ENCODE results near the gene EVI5. TPM values are rescaled to one million over a fixed set of nuclear protein-coding genes. Genes with fewer than 3 reads are reported as not detected.

The EVI5 gene
- 10 to 100 TPM; 17.6 to 23.1 (median 17.8) TPM for polyA plus RNA-seq (ENCODE audit: insufficient read length in 3 of 3)
- long read RNA-seq, donor 1, partial matches to known transcripts = 5 of 5 reads
- long read RNA-seq, donor 1, other reads (novel, unspliced or antisense) = 0 of 5 reads
- long read RNA-seq, donor 2 = 0 reads
- long read RNA-seq, donor 3 = 0 reads
- long read RNA-seq, donor 4 = 0 reads
- long read RNA-seq, donor 5 = 0 reads
- long read RNA-seq, donor 6 = 0 reads
- long read RNA-seq, donor 7, partial matches to known transcripts = 4,461 of 7,112 reads
- long read RNA-seq, donor 7, other reads (novel, unspliced or antisense) = 2,651 of 7,112 reads
- long read RNA-seq, donor 8 = 0 reads
- long read RNA-seq, donor 9 = 0 reads
- long read RNA-seq, donor 10 = 0 reads
- long read RNA-seq, donor 11 = 0 reads
- long read RNA-seq, donor 12 = 0 reads
- long read RNA-seq, donor 13 = 0 reads
- long read RNA-seq, donor 14 = 0 reads
- long read RNA-seq, donor 15 = 0 reads
- long read RNA-seq, donor 16 = 0 reads

DNA sequence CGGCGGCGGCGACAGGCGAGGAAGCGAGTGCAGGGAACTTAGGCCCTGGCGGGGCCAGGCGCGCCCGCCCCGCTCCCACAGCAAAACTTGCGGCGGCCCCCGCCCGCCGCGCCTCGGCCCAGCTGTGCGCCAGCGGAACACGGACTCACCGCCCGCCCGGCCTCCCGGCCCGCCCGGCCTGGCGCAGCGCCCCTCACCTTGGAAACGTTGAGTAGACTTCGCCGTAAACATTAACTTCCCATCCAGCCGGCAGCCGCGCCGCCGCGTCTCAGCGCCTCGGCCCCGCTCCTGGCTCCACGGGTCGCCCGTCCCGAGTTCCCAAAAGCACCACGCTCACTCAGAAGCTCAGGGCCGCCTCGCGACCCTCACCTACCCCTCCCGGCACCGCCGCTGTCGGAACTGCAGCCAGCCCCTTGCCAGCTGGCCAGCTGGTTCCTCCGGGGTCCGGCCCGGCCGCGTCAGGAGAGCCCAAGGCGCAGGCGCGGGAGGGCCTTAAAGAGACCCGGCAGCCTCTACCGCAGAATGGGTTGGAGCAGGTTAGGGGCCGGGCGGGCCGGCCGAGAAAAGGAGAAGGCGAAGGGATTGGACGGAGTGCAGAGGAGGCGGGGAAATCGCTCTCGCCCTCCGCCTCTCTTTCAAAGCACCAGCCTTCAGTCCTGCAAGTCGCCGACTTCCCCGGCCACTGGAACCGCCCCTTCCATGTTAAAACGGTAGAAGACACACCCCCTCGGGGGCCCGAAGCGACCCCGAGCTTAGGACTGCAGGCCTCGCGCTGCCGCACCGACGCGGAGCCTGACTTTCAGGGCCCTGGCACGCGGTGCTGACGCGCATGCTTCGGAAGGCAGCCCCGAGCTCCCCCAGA lies at the start of gene EVI5:
TSS of gene EVI5 (minus strand) at position 470 of the 862 bp plus-strand sequence. CDS start 48,562 bp downstream, outside the sequence.
- peak; percentile 97 for DNase-seq

DNA sequence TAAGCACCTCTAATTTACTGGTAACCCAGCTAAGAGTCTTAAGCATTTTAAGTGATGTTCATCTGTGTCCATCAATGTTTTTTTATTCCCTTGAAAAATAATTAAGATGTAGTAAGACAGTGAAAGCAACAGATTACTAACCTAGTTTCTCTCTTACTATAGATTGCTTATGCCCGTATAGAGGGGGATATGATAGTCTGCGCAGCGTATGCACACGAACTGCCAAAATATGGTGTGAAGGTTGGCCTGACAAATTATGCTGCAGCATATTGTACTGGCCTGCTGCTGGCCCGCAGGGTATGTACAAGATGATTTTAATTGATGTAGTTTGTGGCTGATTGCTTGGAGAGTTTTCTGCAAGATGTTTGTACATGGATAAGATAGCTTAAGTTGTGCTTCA lies 49.7 kb upstream of the EVI5 start:
- DNase-seq = no peak

DNA sequence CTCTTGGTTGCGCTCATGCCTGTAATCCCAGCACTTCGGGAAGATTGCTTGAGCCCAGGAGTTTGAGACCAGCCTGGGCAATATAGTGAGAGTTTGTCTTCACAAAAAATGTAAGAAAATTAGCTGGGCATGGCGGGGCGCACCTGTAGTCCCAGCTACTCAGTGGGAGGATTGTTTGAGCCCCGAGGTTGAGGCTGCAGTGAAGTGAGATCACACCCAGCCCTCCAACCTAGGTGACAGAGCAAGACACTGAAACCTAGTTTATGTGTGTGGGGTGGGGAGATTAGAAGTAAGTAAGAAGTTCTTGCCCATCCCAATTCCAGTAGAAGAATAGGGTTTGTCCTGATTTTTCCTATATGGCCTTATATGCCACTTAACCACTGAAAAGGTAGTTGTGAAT lies 48.9 kb upstream of the EVI5 start:
- no peak for DNase-seq

DNA sequence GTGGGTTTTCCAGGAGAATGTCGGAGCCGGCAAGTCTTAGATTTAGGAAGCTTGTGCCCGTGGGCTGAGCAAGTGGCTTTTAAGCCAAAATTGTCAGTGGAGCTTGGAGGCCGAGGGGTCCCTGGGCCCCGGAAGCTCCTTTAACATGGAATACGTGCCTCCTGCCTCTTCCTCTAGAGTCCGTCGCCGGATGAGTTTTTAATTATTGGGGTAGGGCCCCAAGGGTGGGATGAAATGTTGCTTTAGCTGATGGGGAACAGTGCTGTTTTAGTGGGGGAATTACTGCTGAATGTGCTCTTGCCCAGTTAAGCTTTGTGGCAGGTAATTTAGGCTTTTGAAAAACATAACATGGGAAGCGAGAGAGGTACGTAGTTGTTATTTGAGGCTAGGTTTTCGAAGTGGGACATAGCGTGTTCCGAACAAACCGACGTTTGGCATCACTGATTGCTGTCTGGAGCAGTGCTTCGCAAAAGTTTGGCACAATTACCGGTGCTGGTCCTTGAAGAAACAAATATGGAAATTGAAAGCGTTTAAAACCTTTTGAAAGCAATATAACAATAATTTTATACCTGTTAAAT lies 47.7 kb upstream of the EVI5 start:
- no peak for DNase-seq

DNA sequence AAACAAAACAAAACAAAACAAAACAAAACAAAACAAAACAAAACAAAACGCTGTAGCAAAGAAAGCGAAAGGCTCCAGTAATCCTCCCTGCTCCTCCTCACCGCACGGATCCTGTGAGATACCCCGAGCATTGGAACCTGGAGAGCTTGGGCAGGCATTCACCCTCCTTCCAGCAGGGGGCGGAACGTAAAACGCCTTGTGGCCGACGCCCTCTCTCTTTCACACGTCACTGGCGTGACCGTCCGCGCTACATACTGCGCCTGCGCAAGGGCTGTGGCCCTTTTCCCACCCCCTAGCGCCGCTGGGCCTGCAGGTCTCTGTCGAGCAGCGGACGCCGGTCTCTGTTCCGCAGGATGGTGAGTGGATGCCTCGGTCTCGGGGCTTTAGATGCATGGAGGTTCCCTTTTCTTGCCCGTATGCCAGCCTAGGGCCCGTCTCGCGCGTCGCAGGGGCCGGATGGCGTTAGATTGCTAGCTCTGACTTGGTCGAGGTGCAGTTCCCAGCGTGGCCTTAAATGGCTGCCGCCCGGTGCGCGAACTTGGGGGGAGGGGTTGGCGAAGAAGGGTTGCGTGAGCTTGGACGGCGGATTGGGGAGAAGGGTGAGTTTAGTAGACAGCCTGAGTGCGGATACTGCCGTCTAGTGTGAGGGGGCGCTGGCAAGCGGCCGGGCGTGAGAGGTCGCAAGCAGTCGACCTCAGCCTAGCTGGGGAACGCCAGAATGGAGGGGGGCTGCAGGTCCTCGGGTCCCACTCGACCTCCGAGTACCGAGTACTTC lies 47.0 kb upstream of the EVI5 start, which contains the start of gene RPL5:
TSS of gene RPL5 (plus strand) at position 279 of the 775 bp plus-strand sequence. CDS start at position 354, 75 bp downstream.
- peak; percentile 98 for DNase-seq

DNA sequence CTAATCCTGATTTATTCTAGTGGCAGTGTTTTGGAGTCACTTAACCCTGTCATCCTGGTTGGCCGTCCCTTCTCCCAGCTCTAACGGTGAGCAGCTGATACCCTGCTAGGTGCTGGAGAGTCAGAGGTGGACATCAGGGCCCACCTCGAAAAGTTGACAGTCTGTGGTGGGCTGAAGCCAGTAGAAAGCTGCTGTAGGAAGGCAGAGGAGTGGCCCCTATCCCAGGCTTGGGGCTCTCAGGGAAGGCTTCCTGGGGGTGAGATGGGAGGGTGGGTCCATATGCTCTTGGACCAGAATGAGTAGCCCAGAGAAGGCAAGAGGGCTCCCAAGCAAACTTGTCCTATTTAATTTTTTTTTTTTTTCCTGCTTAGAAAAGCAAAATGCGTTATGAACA lies 46.5 kb upstream of the EVI5 start:
- no peak for DNase-seq

DNA sequence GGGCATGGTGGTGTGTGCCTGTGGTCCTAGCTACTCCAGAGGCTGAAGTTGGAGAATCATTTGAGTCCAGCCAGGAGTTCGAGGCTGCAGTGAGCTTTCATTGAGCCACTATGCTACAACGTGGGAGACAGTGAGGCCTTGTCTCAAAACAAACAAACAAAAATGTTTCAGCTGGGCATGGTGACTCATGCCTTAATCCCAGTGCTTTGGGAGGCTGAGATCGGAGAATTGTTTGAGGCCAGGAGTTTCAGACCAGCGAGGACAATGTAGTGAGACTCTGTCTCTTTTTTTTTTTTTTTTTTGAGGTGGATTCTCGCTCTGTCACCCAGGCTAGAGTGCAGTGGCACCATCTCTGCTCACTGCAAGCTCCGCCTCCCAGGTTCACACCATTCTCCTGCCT lies 41.9 kb upstream of the EVI5 start:
- no peak for DNase-seq

DNA sequence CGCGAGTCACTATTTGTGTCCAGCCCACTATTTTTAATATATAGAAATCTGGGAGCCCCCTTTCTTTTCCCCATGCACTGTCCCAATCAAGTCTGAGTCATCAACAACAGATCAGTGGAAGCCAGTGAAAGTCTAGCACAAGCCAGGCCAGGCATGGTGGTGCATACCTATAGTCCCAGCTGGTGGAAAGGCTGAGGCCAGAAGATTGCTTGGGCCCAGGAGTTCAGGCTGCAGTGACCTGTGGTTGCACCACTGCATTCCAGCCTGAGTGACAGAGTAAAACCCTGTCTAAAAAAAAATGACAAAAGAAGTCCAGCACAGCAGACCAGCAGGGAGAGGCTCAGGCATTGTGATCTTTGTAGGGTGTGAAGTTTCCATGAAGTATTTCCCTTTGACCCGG lies 38.0 kb upstream of the EVI5 start:
- no peak for DNase-seq

DNA sequence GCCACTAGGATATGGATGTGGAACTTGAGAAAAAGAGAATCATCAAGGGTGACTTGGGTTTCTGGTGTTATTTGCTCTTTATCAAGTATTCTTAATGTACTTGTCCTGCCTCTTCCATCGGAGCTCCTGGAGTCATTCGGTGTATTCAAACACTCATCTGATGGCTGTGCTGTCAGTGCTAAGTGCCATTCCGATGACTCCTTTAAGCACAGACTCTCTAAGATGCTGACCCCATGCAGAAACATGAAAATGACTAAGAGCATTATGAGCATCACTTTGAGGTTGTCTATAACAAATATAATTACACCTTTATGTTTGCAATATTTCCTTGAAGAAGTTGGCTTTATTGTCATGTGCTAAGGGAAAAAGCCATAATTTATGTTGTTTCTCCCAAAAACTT lies 35.6 kb upstream of the EVI5 start:
- DNase-seq = no peak

DNA sequence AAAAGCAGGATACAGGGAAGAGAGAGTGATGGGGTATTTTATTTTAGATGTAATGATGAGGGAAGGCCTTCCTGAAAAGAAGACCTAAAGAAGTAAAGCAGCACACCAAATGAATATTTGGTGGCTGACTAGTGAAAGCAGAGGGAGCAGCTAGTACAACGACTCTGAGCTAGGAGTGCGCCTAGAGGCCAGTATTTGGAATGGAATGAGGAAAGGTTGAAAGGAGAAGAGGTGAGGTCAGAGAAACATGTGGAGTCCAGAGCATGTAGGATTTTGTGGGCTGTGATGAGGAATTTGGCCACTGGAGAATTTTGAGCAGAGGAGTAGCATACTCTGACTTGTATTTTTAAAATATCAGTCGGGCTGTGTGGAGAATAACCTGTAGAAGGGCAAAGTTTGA lies 35.1 kb upstream of the EVI5 start:
- no peak for DNase-seq

DNA sequence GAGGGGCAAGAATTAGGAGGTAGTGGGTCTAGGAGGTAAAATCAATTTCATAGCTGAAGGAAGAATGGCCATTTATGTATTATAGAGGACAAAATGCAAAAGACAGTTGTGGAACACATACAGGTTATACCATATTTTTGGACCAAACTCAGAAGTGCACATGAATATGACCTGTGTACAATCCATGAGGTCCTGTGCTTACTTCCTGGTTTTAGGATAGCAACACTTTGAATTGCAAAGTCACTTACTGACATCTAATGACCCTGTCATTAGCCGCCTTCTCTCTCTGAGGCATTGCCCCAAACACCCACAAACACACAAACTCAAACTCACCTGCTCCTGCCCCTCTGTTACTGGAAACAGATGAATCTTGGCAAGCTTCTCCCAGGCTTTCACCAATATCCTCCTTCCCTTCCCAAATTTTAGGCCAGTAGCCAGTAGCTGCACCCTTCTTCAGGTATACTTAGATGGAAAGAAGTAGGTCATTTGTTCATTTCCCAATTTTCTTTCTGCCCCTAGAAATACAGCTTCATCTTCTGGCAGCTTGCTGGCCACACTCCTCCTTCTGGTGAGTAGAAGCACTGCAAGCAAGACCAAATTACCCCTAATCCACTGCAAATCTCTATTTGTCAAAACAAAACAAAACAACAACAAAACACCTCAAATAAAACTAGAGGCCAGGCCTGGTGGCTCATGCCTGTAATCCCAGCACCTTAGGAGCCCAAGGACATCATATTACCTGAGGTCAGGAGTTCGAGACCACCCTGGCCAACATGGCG lies 33.3 kb upstream of the EVI5 start:
- DNase-seq = no peak

DNA sequence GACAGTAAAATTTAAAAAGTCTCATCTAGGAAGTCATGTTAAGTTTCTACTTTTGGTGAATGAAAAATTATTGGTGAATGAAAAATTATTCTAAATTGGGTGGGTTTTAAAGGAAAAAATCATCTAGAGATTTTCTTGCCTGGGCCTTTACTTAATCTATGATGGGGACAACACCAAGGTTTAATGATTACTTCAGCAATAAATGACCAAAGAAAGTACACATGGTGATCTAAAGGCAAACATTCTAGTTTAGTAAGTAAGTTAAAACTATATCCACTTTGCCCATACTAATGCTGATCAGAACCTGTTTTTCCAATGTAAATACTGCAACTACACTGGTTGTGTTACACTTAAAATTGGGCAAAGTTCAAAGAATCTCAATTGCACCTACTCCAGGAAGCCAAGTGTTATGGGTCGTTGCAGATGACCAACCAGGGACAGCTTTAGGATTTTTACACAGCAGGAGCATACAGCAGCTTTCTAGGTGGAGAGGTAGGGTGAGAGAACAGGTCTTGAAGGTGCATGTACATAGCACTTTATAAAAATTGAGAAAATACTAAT lies 32.3 kb upstream of the EVI5 start:
- no peak for DNase-seq

DNA sequence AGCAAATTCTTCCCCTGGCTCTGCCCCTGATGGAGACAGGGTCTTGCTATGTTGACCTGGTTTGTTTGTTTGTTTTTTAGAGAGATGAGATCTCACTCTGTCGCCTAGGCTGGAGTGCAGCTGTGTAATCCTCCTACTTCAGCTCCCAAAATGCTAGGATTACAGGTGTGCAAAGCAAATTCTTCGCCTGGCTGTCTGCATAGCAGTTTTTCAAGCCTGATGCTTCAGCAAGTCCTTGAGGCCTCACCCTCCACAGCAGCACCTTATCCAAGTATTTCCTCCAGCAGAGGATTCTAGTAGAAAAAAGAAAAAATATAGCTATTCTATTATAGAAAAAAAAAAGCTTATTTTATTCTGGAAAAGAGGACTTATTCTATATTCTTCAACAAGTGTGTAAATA lies 31.8 kb upstream of the EVI5 start:
- DNase-seq = no peak

DNA sequence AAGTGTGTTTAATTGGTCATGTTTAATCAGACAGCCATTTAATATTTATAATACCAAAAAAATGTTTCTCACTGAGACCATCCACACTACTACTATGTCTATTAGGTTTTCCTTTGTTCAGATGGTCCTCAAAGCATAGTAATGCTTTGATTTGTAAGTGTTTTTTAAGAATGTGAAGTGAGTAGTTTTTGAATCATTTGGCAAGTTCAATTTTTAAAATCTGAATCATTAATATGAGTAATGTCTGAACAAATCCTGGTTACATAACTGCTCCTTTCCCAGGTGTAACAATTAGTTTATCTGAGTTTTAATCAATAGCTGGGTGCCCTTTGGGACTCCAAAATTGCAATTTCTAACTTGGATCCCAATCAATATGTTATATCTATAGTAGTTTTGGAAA lies 23.5 kb upstream of the EVI5 start:
- no peak for DNase-seq

DNA sequence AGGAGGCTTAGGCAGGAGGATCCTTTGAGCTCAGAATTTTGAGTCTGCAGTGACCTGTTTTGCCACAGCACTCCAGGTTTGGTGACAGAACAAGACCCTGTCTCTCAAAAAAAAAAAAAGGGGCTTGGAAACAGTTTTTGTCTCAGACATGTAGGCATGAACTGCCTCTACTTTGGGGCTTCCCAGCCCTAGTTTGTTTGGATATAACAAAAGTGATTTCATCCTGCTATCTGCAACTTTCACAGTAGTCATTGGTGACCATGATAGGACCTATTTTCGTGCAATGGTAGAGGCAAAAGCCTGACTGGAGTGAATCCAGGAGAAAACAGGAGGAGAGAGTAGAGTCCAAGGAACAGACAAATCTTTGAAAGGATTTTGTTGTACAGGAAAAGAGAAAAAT lies 20.3 kb upstream of the EVI5 start:
- no peak for DNase-seq

DNA sequence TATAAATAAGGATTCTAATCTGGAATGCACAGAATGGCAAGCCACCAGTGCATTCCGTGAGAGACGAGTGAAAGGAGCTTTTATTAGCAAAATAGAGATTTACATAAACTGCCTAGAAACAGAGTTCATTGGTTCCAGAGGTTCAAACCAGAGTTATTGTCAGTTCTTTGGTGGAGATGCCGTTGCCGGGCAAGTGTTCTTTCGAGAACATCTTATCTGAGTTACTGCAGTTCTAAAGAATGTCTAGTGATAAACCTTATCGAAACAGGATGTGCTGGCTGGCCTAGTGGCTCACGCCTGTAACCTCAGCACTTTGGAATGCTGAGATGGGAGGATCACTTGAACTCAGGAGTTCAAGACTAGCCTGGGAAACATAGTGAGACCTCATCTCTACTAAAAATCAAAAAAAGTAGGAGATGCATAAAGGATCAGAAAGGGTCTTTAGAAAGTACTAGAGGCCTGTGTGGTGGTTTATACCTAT lies 19.9 kb upstream of the EVI5 start:
- DNase-seq = peak; percentile 44

DNA sequence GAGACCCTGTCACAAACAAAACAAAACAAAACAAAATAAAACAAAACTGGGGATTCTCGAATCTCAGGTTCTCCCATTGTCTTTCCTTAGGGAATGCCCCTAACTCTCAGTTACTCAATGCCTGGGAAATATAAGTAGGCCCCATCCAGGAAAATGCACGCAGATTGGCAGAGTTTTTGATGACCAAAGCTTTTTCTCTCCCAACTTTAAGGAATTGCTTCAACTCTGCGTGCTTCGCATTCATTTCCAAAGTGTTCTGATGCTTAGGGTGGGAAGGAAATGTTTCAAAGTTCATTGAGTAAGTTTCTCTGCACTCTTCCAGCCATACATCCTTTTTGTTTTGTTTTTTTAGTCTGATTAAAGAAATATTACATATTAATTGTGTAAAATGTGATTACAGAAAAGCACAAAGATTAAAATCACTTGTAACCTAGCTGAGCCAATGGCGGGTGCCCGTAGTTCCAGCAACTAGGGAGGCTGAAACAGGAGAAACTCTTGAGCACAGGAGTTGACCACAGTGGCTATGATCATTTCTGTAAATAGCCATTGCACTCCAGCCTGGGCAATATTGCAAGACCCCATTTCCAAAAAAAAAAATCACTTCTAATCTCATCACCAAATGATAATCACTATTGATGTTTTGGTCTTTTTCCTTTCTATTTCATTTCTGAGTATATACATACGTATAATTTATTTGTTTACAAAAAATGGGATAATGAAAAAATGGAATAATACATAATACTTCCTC lies 18.4 kb upstream of the EVI5 start:
- DNase-seq = no peak

DNA sequence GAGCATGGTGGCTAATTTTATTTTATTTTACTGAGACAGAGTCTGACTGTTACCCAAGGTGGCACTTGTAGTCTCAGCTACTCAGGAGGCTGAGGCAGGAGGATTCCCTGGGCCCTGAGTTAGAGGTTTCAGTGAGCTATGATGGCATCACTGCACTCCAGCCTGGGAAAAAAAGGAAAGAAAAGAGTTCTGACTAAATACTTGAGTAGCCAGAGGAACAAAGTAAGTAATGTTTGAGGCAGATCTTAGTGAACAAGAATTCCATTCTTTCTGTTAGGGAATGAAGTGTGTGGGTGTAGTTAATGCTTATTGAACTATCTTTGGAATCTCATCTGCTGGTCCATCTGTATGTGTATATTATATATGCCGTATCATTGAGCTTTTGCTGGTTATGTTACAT lies 13.1 kb upstream of the EVI5 start:
- no peak for DNase-seq

DNA sequence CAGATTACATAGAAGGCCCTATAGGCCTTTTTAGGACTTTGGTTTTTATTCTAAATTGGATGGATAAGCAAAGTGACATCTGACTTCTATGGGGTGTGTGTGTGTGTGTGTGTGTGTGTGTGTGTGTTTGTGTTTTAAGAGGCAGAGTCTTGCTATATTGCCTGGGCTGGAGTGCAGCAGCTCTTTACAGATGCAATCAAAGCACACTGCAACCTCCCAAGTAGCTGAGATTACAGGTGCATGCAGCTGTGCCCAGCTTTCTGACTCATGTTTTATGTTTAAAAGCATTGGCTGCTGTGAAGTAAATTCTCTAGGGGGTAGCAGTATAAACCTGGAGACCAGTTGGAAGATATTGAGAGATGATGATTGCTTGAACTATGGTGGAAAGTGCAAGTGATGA lies 12.4 kb upstream of the EVI5 start:
- no peak for DNase-seq

DNA sequence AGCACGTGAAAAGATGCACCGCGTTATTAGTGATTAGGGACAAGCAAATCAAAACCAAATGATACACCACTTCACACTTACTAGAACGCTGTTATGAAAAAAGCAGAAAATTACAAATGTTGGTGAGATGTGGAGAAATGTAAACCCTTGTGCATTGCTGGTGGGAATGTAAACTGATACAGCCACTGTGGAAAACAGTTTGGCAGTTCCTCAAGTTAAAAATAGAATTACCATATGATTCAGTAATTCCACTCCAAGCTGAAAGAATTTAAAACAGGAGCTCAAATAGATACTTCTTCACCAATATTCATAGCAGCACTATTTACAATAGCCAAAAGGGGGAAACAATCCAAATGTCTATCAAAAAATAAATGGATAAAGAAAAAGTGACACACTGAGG lies 10.3 kb upstream of the EVI5 start:
- DNase-seq = no peak
